GM19351 (cell line): ENCODE results near the gene PSMD1.
"Not testable (repeated sequence)": the region's sequence is repeated elsewhere in the genome, so short reads cannot be mapped to it uniquely, and the experiment has no call there.

Experiments used
- ATAC-seq: cut with Tn5 transposase; IDR thresholded peaks from one replicate; pipeline ENCODE4 v1.9.1; 2021; ENCODE audit warnings: mild to moderate bottlenecking, moderate library complexity; ENCODE audit not compliant: unreplicated experiment

Gene PSMD1

GRCh38 chr2:231140808-231141207, 84.1 kb downstream of the PSMD1 start:
- not testable (repeated sequence) for ATAC-seq

GRCh38 chr2:231144896-231145295, 88.2 kb downstream of the PSMD1 start:
- ATAC-seq, result no peak

- ATAC-seq, result no peak
Measured at GRCh38 chr2:231146665-231147064, 90.0 kb downstream of the PSMD1 start.

GRCh38 chr2:231152800-231153557, 96.3 kb downstream of the PSMD1 start:
- no peak for ATAC-seq

GRCh38 chr2:231159306-231159705, 102.6 kb downstream of the PSMD1 start:
- no peak for ATAC-seq

GRCh38 chr2:231160701-231161100, 104.0 kb downstream of the PSMD1 start:
- no peak for ATAC-seq

- no peak for ATAC-seq
Measured at GRCh38 chr2:231161252-231161839, 104.7 kb downstream of the PSMD1 start.

GRCh38 chr2:231161877-231162329, 105.2 kb downstream of the PSMD1 start:
- no peak for ATAC-seq

- no peak for ATAC-seq
Measured at GRCh38 chr2:231163011-231163410, 106.3 kb downstream of the PSMD1 start.

GRCh38 chr2:231163414-231164095, 106.9 kb downstream of the PSMD1 start:
- no peak for ATAC-seq

- no peak for ATAC-seq
Measured at GRCh38 chr2:231167745-231168459, 111.2 kb downstream of the PSMD1 start.

- no peak for ATAC-seq
Measured at GRCh38 chr2:231168460-231169139, 111.9 kb downstream of the PSMD1 start.

- no peak for ATAC-seq
Measured at GRCh38 chr2:231169488-231169887, 112.8 kb downstream of the PSMD1 start.

GRCh38 chr2:231170055-231170454, 113.4 kb downstream of the PSMD1 start:
- ATAC-seq, result no peak

GRCh38 chr2:231172025-231172424, 115.4 kb downstream of the PSMD1 start:
- no peak for ATAC-seq

GRCh38 chr2:231174211-231174651, 117.6 kb downstream of the PSMD1 start:
- no peak for ATAC-seq

- ATAC-seq, result no peak
Measured at GRCh38 chr2:231176066-231176465, 119.4 kb downstream of the PSMD1 start.

- ATAC-seq, result no peak
Measured at GRCh38 chr2:231177156-231178025, 120.7 kb downstream of the PSMD1 start.

GRCh38 chr2:231178805-231179204, 122.1 kb downstream of the PSMD1 start:
- not testable (repeated sequence) for ATAC-seq
